K562 (cell line): ENCODE measurements around the gene RPL26. TPM values are rescaled to one million over a fixed set of nuclear protein-coding genes. Genes with fewer than 3 reads are reported as not detected.
A peak's percentile ranks its signal among the peaks of the same experiment; 100 is the strongest.

ENCODE experiments used
- ADNP ChIP-seq: fragments of 200-800 bp; sonication (Bioruptor generic); IDR thresholded peaks from 2 replicates; pipeline ENCODE4 v1.6.1; 2016; ENCODE audit warnings: missing genetic modification characterization, missing compliant biosample characterization
- KLF16 ChIP-seq: IDR thresholded peaks from 2 replicates; pipeline ENCODE4 v1.6.1; 2016; ENCODE audit warnings: antibody characterized with exemption
- MEIS2 ChIP-seq: fragments of 450-650 bp; IDR thresholded peaks from 2 replicates; pipeline ENCODE4 v1.6.1; 2014; ENCODE audit warnings: mild to moderate bottlenecking; ENCODE audit not compliant: partially characterized antibody
- MTA2 ChIP-seq: fragments of 450-650 bp; IDR thresholded peaks from 2 replicates; pipeline ENCODE4 v1.6.1; 2016; ENCODE audit warnings: low read depth
- MYNN ChIP-seq, 2 experiments: sonication (generic); formaldehyde crosslinking in 1 of 2; IDR thresholded peaks; 2 replicates each; pipeline versions ENCODE4 v1.5.0 to v1.6.1; 2016 to 2020; ENCODE audit warnings: antibody characterized with exemption in 1 of 2, missing genetic modification reagents in 1 of 2
- NCOR1 ChIP-seq: fragments of 450-650 bp; IDR thresholded peaks from 2 replicates; pipeline ENCODE4 v1.6.1; 2016; ENCODE audit warnings: mild to moderate bottlenecking, moderate library complexity
- NELFE ChIP-seq: IDR thresholded peaks from 2 replicates; pipeline ENCODE4 v1.6.1; 2011; ENCODE audit warnings: mild to moderate bottlenecking; ENCODE audit not compliant: insufficient read depth, insufficient read length
- NFIC ChIP-seq: fragments of 450-650 bp; IDR thresholded peaks from 2 replicates; pipeline ENCODE4 v1.6.1; 2017; ENCODE audit warnings: mild to moderate bottlenecking, inconsistent platforms
- POU5F1 ChIP-seq: fragments of 150-350 bp; IDR thresholded peaks from 2 replicates; pipeline ENCODE4 v1.6.1; 2014; ENCODE audit warnings: borderline replicate concordance, low read length, low read depth, mild to moderate bottlenecking; ENCODE audit not compliant: partially characterized antibody
- RBM25 ChIP-seq: fragments of 200-400 bp; formaldehyde crosslinking; IDR thresholded peaks from 2 replicates; pipeline ENCODE4 v1.6.1; 2018; ENCODE audit warnings: low read length, low read depth, moderate library complexity; ENCODE audit not compliant: severe bottlenecking
- TCFL5 ChIP-seq: fragments of 250-450 bp; sonication (Bioruptor Pico); conservative IDR thresholded peaks from 2 replicates; pipeline ENCODE4 v1.6.1; 2021; ENCODE audit warnings: mild to moderate bottlenecking, moderate library complexity, matching md5 sums
- ZBTB7A ChIP-seq: IDR thresholded peaks from 2 replicates; pipeline ENCODE4 v1.6.1; 2011; ENCODE audit warnings: low read depth, mild to moderate bottlenecking, low read length, moderate library complexity, borderline replicate concordance; ENCODE audit not compliant: control insufficient read depth
- polyA plus RNA-seq, 8 experiments: library from polyadenylated mRNA; depleted of rRNA in 4 of 8; stranded (reverse) in 5 of 8; unstranded in 3 of 8; fragments of >200 nt; fragmentation: Nextera tagmentation in 2 of 8; fragmentation: Illumina TruSeq in 1 of 8; extraction: Ambion mirVana in 2 of 8; extraction: Trizol in 1 of 8; gene quantifications; 2 replicates each; pipeline versions ENCODE4 v1.2.1 to v1.2.3, GENCODE V29; 2011 to 2014; ENCODE audit warnings: inconsistent platforms in 1 of 8, missing spikeins in 1 of 8
- total RNA-seq, 7 experiments: library from RNA; depleted of rRNA in 6 of 7; stranded (reverse); fragments of >200 nt in 6 of 7; fragmentation: Illumina TruSeq in 2 of 7; extraction: Trizol in 2 of 7; gene quantifications; 2 replicates each; pipeline versions ENCODE4 v1.2.1 to v1.2.3, GENCODE V29; 2011 to 2021; ENCODE audit warnings: low replicate concordance in 1 of 7
- TF ChIP-seq, protein P1 (sequence below): fragments of 250-450 bp; sonication (Bioruptor Pico); IDR thresholded peaks from 2 replicates; pipeline ENCODE4 v1.4.0; 2020
- TF ChIP-seq, protein P2 (sequence below): sonication (generic); formaldehyde crosslinking; IDR thresholded peaks from 2 replicates; pipeline ENCODE4 v1.8.0; 2023; ENCODE audit warnings: mild to moderate bottlenecking, missing genetic modification reagents
- TF ChIP-seq, protein P3 (sequence below), 3 experiments: fragments of 200-800 bp in 1 of 3; sonication (Bioruptor generic) in 1 of 3; sonication (generic) in 1 of 3; formaldehyde crosslinking in 1 of 3; IDR thresholded peaks; 2 replicates each; pipeline versions ENCODE4 v1.6.1 to v1.8.0; 2016 to 2022; ENCODE audit warnings: mild to moderate bottlenecking in 2 of 3, missing compliant biosample characterization in 2 of 3, missing genetic modification characterization in 2 of 3, missing genetic modification reagents in 1 of 3
- TF ChIP-seq, protein P4 (sequence below): fragments of 200-400 bp; formaldehyde crosslinking; IDR thresholded peaks from 2 replicates; pipeline ENCODE4 v1.6.1; 2017; ENCODE audit warnings: mild to moderate bottlenecking, low read depth, low read length, moderate library complexity
- TF ChIP-seq, protein P5 (sequence below): fragments of 450-650 bp; IDR thresholded peaks from 2 replicates; pipeline ENCODE4 v1.6.1; 2016

RPL26 gene
- total and polyA plus RNA-seq, 9 of the 15 experiments (the other 6 are each of a cell fraction or from before 2014, with no cell fraction given) = 1,474 to 4,074 (median 2,904) TPM

DNA sequence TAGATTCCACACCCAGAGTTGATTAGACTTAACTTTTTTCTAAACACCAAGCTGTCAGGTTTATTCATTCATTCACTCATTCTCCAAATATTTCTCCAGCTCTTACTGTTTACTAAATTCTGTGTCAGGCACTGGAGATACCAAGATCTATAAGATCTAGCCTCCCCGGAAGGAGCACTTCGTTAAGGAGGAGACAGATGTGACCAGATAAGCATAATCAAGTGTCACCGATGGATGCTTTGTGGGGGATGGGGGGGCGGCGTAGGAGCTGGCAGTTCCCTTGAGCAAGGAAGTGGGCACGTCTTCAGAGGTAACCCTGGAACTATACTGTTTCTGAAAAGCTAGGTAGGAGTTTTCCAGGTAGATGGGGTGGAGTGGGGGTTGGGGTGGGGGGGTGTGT lies 3.8 kb upstream of the RPL26 start (continued):
- no peak for TF ChIP-seq MYNN (IDR thresholded peaks at IDR 0.05)
- no peak for TF ChIP-seq MYNN (CRISPR knock-in tag; IDR thresholded peaks at IDR 0.05)
- peak; percentile 44 for TF ChIP-seq MEIS2
- TF ChIP-seq RBM25 = no peak
- peak; percentile 33; the same call in 1 of the 2 replicates for TF ChIP-seq KLF16
- TF ChIP-seq, protein P1, sequence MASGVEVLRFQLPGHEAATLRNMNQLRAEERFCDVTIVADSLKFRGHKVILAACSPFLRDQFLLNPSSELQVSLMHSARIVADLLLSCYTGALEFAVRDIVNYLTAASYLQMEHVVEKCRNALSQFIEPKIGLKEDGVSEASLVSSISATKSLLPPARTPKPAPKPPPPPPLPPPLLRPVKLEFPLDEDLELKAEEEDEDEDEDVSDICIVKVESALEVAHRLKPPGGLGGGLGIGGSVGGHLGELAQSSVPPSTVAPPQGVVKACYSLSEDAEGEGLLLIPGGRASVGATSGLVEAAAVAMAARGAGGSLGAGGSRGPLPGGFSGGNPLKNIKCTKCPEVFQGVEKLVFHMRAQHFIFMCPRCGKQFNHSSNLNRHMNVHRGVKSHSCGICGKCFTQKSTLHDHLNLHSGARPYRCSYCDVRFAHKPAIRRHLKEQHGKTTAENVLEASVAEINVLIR (CRISPR knock-in tag) = no peak
- TF ChIP-seq, protein P2, sequence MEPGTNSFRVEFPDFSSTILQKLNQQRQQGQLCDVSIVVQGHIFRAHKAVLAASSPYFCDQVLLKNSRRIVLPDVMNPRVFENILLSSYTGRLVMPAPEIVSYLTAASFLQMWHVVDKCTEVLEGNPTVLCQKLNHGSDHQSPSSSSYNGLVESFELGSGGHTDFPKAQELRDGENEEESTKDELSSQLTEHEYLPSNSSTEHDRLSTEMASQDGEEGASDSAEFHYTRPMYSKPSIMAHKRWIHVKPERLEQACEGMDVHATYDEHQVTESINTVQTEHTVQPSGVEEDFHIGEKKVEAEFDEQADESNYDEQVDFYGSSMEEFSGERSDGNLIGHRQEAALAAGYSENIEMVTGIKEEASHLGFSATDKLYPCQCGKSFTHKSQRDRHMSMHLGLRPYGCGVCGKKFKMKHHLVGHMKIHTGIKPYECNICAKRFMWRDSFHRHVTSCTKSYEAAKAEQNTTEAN = no peak
- no peak for TF ChIP-seq TCFL5 (CRISPR knock-in tag)
- TF ChIP-seq, protein P3, sequence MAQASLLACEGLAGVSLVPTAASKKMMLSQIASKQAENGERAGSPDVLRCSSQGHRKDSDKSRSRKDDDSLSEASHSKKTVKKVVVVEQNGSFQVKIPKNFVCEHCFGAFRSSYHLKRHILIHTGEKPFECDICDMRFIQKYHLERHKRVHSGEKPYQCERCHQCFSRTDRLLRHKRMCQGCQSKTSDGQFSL (CRISPR knock-in tag; IDR thresholded peaks at IDR 0.05) = no peak
- TF ChIP-seq, protein P3 (tag; IDR thresholded peaks at IDR 0.05) = peak in 1 of 2 experiments; percentile 55; a peak in 2 of 4 replicates
- TF ChIP-seq, protein P4, sequence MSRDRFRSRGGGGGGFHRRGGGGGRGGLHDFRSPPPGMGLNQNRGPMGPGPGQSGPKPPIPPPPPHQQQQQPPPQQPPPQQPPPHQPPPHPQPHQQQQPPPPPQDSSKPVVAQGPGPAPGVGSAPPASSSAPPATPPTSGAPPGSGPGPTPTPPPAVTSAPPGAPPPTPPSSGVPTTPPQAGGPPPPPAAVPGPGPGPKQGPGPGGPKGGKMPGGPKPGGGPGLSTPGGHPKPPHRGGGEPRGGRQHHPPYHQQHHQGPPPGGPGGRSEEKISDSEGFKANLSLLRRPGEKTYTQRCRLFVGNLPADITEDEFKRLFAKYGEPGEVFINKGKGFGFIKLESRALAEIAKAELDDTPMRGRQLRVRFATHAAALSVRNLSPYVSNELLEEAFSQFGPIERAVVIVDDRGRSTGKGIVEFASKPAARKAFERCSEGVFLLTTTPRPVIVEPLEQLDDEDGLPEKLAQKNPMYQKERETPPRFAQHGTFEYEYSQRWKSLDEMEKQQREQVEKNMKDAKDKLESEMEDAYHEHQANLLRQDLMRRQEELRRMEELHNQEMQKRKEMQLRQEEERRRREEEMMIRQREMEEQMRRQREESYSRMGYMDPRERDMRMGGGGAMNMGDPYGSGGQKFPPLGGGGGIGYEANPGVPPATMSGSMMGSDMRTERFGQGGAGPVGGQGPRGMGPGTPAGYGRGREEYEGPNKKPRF = no peak
- TF ChIP-seq ZBTB7A = no peak
- no peak for TF ChIP-seq ADNP (tag)
- TF ChIP-seq MTA2 = peak; percentile 28; the same call in 1 of the 2 replicates
- TF ChIP-seq POU5F1 = no peak
- TF ChIP-seq, protein P5, sequence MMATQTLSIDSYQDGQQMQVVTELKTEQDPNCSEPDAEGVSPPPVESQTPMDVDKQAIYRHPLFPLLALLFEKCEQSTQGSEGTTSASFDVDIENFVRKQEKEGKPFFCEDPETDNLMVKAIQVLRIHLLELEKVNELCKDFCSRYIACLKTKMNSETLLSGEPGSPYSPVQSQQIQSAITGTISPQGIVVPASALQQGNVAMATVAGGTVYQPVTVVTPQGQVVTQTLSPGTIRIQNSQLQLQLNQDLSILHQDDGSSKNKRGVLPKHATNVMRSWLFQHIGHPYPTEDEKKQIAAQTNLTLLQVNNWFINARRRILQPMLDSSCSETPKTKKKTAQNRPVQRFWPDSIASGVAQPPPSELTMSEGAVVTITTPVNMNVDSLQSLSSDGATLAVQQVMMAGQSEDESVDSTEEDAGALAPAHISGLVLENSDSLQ = peak; percentile 20; the same call in 1 of the 2 replicates
- TF ChIP-seq NELFE = no peak
- TF ChIP-seq NFIC = peak; percentile 19; the same call in 1 of the 2 replicates
- peak; percentile 56 for TF ChIP-seq NCOR1
